NCI-H460 (cell line): Measurements from ENCODE around the gene ST14. TPM values are rescaled to one million over a fixed set of nuclear protein-coding genes. Genes with fewer than 3 reads are reported as not detected.

ENCODE experiments used
- DNase-seq: peaks from one replicate; pipeline ENCODE4 v3.0.0-alpha.2; 2016; ENCODE audit warnings: low read depth; ENCODE audit errors: extremely low read depth
- total RNA-seq: library from RNA; depleted of rRNA; stranded (reverse); fragments of >200 nt; shearing (Covaris generic); gene quantifications from 2 replicates; pipeline ENCODE4 v1.2.3, GENCODE V29; 2014

The ST14 gene
- total RNA-seq, 1 experiment from 2014 or later: not detected

GRCh38 chr11:130202818-130203689 is 43.5 kb downstream of the ST14 start:
- no peak for DNase-seq

- DNase-seq: no peak
Measured at GRCh38 chr11:130203766-130204702, 44.5 kb downstream of the ST14 start.

DNA sequence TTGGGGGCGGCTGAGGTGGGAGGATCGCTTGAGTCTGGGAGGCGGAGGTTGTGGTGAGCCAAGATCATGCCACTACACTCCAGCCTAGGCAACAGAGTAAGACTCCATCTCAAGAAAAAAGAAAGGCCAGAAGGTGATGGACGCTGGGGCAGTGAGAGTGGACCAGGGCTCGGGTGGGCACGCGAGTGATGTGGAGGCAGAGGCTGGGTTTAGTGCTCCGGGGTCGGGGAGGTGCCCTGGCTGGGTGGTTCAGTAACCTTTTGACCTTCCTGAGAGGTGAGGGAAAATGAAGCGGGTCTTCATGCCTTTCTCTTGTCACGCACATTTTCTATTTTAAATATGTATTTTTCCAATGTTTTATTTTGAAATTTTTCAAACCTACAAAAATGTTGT is 45.1 kb downstream of the ST14 start:
- DNase-seq: no peak

- no peak for DNase-seq
Measured at GRCh38 chr11:130206141-130206540, 46.6 kb downstream of the ST14 start.

DNA sequence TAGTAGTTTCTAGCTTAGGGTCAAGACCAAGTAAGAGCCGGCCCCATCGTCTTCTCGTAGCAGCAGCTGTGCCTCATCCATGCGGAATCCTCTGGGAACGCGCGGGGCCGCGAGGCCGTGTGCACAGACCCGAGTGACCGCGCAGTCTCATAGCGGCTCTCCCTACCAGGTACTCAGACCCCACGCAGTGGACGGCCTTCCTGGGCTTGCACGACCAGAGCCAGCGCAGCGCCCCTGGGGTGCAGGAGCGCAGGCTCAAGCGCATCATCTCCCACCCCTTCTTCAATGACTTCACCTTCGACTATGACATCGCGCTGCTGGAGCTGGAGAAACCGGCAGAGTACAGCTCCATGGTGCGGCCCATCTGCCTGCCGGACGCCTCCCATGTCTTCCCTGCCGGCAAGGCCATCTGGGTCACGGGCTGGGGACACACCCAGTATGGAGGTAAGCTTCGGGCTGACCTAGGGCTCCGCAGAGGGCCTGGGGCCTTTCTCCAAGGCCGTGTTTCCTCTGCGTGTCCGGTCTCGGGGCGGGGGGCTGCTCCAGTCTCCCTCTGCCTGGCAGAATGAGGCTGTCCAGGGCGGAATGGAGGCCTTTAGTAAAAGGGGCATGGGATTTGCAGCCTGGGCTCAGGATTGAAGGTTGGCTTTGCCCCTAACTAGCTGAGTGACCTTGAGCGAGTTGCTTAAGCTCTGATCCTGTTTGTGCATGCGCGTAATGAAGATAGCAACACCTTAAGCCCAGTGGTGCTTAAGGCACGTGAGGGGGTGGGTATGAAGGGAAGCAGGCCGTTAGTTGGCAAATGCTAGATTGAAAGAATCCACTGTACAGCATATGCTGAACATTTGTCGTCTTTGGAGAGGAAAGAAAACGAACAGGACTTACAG is 48.9 kb downstream of the ST14 start:
- DNase-seq: no peak

DNA sequence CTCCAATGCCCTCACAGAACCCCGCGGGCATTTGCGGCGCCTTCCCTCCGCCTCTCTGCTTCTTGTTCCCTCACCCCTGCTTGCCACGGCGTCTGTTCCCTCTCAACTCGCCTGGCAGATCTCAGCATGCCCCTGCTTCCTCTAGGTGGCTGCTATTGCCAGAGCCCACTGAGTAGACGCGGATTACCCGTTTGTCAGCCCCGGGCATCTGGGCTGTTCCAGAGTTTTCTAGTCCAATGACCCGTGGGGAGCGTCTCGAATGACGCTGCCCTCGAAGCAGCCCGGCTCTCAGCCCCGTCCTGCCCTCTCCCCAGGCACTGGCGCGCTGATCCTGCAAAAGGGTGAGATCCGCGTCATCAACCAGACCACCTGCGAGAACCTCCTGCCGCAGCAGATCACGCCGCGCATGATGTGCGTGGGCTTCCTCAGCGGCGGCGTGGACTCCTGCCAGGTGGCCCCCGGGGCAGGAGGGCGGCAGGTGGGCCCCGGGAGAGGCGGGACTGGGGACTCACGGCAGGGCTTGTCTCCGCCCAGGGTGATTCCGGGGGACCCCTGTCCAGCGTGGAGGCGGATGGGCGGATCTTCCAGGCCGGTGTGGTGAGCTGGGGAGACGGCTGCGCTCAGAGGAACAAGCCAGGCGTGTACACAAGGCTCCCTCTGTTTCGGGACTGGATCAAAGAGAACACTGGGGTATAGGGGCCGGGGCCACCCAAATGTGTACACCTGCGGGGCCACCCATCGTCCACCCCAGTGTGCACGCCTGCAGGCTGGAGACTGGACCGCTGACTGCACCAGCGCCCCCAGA is 49.7 kb downstream of the ST14 start:
- DNase-seq: no peak

- no peak for DNase-seq
Measured at GRCh38 chr11:130209954-130210854, 50.6 kb downstream of the ST14 start.

GRCh38 chr11:130211144-130211543 is 51.6 kb downstream of the ST14 start:
- no peak for DNase-seq

DNA sequence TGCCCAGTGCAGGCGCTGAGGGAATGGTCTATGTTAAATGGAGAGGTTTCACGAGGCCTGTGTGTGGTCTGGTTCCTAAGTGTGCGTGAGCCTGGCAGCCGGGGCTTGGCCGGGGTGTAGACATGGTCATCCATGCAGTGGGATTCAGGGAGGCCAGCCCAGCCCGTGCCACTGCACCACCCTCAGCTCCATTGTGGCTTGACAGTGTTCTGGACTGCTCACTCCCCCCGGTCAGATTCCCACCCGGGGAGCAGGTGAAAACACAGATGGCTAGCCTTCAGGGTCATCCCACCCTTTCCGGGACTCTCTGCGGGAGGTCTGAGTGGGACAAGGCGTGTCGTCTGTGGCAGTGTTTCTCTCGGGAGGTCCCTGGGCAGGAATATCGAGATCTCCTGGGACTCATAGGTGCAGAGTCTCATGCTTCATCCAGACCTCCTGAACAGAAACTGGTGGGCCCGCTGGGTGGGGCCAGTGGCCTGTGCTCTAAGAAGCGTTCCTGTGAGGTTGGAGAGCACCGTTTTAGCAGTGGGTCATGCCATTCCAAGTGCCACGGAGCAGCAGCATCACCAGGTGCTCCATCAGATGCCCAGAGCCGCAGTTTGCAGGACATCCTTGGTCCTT is 52.3 kb downstream of the ST14 start:
- no peak for DNase-seq

GRCh38 chr11:130212431-130212961 is 52.9 kb downstream of the ST14 start:
- no peak for DNase-seq

DNA sequence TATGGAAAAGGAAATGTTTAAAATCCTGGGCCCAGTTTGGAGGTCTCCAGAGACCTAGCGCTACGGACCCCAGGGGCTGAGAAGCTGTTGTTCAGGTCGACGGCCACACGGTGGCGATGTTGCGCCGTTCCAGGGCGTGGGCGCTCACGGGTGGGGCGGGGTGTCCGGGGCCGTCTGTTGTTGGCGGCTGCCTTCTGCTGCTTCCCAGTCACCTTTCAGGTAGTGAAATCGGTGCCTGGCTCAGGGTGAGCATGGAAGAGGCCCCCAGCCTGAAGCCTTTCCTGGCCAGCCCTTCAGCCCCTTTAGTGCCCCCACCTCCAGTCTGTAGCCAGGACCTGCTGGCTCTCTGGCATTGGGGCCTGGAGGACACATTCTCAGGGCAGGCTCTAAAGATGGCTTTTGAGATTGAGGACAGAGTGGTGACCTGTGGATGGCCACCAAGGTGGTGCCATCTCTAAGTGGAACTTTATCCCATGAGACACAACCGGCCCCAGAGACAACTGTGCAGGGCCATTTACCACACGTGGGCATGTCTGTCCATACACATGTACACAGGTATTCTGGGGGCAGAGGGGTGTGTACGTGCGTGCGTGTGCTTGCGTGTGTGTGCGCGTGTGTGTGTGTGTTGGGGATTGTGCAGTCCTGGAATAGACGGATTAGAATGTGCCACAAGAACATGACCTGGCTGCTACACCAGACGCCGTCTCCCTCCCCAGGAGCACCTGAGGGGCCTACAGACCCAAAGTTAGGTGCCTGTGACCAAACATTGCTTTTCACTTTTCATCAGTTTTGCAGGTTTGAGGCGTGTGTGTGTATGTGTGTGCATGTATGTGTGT is 53.8 kb downstream of the ST14 start:
- DNase-seq: peak; percentile 26

DNA sequence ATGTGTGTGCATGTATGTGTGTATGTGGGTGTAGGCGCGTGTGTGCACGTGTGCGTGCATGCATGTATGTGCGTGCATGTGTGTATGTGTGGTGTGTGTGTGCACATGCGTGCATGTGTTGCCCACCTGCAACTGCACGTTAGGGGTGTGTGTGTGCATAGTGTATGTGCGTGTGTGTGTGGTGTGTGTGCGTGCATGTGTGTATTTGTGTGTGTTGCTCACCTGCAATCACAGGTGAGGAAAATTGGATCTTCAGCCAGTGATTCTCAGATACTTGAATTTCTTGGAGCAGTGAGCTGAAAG is 54.3 kb downstream of the ST14 start:
- DNase-seq: no peak

DNA sequence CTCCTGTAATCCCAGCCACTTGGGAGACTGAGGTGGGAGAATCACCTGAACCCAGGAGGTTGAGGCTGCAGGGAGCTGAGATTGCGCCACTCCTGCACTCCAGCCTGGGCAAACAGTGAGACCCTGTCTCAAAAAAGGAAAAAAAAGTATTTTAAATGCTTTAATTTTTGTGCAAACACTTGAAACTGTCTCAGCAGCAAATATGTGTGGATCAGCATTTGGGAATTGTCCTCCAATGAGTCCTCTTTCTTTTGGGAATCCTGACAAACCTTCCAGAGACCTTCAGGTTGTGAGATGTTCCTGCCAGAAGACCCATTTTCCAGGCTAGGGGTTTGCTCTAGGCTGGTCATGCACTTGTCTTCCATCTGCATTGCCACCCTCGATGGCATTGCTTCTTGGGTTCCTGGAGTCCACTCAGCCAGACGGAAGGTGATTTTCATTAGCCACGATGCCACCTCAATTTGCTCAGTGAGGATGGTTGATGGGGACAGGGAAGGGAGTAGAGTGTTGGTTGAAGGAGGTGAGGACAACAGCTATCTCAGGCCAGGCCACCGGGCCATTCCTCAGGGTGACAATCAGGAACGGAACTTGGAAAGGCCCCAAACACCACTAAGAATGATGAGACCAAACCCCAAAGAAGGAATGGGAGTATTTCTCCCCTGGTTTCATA is 55.4 kb downstream of the ST14 start:
- DNase-seq: no peak

GRCh38 chr11:130215531-130216220 is 56.1 kb downstream of the ST14 start:
- DNase-seq: no peak

- no peak for DNase-seq
Measured at GRCh38 chr11:130216221-130216550, 56.6 kb downstream of the ST14 start.

DNA sequence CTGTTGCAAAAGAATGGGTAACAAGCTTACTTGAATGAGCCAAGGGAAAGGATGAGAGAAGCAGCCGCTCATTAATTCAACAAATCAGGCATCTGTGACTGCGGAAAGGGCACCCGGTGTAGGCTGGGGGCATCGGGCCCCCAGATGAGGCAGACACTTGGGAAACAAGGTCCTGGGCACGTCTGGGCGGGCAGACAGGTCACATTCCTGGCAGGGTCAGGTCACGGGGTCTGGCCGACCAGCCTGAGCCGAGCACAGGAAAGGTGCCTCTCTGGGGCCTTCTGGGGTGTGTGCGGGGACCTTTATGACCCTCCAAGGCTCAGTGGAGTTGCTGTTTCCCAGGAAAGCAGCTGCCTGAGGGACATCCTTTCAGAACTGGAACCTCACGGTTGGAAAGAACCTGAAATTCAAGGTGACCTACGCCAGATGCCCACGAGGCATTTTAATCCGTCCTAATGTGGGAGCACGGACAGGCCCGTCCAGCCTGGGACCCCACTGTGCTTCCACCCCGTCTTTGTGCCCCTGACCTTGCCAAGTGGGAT is 57.1 kb downstream of the ST14 start:
- no peak for DNase-seq
